HG03558 (cell line): ENCODE results near the gene TBC1D22B.

ENCODE experiments used
- ATAC-seq: cut with Tn5 transposase; IDR thresholded peaks from one replicate; pipeline ENCODE4 v1.9.1; 2021; ENCODE audit warnings: moderate number of reproducible peaks; ENCODE audit not compliant: unreplicated experiment; ENCODE audit errors: extremely low read depth

Gene TBC1D22B

DNA sequence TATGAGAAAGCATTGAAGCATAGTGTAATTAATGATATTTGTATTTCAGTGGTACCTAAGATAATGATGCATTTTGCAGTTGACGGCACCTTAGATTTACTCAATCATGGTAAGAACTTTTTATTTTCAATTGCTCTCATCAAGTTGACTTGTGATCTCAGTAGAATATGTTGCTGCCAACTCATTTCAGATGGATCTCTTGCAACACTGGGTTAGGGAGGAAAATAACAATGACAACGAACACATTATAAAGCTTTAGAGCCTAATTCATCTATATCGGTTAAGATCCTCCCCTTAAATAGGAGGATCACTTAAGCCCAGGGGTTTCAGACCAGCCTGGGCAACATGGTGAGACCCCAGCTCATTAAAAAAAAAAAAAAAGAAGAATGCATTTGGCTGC lies 18.0 kb upstream of the TBC1D22B start:
- ATAC-seq = no peak

DNA sequence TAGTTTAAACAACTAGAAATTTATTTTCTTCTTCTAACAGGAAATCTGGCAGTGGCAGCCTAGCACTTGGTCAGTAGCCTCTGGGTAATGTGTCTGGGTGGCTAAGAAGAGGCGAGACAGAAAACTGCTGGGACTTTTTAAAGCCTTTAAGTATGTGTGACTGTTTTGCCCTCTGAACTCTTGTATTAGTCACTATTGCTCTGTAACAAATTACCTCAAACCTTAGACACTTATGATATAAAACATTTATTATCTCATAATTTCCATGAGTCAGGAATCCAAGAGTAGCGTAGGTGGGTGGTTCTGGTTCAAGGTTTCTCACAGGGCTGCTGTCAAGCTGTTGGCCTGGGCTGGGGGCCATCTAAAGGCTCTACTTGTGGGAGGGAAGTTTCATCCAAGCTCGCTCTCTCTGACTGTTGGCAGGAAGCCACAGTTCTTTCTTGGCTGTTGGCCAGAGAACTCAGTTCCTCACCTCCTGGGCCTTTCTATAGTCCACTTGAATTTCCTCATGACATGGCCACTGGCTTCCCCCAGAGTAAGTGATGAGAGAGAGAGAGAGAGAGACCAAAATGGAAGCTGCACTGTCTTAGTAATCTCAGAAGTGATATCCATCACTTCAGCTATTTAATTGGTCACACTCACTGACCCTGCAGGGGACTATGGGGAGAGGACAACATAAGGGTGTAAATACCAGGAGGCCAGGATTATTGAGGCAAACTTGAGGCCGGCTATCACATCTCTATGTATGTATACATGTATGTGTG lies 17.4 kb upstream of the TBC1D22B start:
- ATAC-seq = no peak

DNA sequence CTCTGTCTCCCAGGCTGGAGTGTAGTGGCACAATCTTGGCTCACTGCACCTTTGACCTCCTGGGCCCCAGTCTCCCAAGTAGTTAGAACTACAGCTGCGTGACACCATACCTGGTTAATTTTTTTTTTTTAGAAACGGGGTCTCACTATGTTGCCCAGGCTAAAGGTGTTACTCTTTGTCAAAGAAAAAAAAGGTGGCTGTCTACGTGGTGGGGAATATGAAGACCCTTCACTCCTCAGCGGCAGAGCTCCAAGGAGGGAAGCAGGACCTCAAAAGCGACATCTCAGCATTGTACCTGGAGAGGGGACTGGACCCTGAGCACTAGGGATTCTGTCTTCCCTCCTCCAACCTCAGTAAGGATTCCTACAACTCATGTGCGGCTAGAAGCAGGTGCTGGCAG lies 16.4 kb upstream of the TBC1D22B start:
- no peak for ATAC-seq

DNA sequence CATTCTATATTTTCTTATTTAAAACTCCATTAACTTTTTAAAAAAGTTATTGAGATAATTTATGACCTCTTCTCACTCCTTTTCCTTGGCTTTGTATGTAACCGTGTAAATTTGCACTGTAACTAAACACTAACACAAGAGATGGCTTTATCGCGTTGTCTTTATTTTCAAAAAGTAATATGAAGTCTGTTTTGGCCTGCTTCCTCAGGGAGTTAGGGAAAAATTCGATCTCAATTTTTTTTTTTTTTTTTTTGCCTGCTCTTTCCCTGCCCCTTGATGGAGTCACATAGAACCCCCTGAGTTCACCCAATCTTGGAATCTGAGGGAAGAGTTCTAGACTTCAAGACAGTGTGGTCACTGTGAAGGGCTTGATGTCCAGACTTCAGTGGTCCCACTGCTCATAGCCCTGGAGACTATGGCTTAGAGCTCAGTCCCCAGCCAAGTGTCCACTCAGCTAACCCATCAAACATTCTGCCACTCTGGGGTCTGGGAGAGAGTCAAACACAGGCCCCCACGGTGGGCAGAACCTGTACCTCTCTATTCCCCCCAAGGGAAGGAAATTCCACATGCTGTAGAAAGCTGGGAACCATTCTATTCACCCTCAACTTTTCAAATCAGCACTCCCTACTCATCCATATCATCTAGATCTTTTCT lies 15.7 kb upstream of the TBC1D22B start:
- no peak for ATAC-seq

DNA sequence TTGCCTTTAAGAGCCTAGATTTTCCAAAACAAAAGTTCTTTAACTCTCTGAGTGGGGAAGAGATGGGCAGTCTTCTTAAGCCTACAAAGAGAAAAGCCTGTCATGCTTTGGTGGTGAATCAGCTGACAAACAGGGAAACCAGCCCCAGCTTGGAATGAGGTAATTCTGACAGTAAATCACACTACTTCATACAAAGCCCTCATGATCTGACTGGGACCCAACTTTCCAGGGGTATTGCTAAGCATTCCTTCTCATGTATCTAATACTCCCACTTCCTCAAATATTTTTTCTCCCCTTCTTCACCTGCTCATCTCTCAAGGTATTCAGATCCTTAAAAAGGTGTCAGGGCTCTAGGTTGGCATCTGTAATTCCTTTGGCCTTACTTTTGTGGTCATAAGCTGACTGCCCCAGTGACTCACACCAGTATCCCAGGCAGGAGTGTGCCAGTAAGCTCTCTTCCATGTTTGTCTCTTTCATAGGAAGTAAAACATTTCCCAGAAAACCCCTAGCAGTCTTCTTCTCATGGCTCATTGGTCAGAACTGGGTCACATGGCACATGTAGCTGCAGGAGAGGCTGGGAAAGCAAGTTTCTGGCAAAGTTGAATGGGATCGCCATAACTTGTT lies 15.0 kb upstream of the TBC1D22B start:
- no peak for ATAC-seq

DNA sequence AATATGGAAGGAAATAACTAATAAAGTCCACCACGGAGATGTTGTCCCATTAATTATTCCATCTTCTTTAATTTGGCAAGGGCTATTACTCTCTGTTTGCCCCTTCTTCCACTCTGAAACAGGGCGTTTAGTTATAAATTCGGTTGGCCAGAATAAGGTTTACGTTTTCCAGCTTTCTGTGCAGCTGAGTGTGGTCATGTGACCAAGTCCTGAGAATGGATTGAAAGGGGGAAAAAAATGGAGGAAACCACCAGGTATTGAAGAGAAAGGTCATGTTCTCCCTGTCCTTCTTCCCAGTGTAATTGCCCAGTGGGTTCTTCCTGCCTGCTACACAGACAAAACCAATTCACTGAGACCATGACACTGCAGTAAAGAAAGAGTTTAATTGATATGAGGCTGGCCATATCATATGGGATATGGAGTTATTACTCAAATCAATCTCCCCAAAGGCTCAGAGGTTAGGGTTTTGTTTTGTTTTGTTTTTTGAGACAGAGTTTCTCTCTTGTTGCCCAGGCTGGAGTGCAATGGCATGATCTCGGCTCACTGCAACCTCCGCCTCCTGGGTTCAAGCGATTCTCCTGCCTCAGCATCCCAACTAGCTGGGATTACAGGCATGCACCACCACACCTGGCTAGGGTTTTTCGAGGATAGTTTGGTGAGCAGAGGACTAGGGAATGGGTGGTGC lies 14.3 kb upstream of the TBC1D22B start:
- no peak for ATAC-seq

DNA sequence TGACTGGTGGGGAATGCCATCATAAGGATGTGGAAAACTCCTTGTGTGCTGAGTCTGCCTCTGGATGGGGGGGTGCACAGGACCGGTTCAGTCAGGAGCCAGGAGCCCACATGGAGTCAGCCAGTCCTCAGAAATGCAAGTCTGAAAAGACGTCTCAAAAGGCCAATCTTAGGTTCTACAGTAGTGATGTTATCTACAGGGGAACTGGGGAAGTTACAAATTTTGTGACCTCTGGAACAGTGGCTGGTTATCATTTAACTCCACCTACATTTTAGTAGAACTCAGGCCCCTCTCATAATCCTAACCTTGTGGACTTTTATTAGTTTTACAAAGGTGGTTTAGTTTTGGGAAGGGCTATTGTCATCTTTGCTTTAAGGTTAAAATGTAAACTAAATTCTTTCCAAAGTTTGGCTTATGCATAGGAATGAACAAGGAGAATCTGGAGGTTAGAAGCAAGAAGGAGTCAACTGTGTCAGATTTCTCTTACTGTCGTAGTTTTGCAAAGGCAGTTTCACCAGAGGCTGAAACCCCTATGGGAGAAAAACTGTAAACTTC lies 13.7 kb upstream of the TBC1D22B start:
- no peak for ATAC-seq

DNA sequence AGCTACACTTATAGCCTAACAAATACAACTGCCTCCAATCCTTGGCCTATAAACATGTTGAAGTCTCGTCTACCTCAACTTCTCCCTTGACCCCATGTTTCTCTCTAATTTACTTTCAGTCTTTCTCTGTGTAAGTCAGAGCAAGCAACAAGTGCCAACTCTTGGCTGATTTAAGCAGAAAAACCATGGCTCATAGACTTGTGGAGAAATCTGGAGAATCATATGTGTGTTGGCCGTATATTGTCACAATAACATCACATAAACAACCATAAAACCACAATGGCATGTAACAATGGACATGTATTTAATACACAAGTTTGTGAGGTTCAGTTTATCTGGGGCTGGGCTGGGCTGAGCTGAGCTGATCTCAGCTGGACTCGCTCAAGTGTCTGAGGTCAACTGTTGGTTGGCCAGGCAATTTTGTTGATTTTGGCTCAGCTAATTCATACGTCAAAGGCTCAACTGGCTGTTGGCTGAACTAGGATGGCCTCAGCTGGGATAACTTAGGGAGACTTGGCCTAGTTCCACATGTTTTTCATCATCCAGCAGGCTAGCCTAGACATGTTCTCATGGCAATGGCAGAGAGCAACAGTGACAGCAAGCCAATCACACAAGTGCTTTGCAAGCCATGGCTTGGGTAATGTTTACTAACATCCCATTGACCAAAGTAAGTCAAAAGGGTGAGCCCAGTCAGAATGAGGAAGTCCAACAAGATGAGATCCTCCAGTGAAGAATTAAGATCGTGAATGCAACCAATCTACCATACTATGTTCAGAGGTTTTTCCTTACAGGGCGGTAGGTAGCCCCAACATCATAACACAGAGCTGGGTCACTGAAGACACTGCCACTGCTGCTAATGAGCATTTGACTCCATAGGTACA lies 12.9 kb upstream of the TBC1D22B start:
- ATAC-seq = no peak

DNA sequence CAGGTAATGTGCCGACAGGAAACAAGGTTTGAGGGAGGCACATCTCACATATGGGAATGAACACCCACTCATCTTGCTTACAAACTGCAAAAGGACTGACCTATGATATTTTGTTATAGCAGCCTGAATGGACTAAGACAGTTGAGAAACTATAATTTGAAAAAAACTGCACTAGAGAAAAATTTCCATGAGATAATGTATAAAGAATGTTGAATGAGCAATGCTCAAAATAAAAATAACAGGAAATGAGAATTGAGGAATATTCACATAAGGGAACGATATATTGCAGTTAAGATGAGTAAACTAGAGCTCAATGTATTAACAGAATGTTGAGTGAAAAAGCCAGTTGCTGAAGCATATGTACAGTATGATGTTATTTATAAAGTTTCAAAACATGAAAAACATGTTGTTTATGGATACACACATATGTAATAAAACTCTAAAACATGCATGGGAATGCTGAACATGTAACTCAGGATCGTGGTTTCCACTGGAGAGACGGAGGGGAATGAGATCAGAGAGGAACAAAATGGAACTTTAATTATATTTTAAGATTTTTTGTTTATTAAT lies 6.3 kb upstream of the TBC1D22B start:
- no peak for ATAC-seq

DNA sequence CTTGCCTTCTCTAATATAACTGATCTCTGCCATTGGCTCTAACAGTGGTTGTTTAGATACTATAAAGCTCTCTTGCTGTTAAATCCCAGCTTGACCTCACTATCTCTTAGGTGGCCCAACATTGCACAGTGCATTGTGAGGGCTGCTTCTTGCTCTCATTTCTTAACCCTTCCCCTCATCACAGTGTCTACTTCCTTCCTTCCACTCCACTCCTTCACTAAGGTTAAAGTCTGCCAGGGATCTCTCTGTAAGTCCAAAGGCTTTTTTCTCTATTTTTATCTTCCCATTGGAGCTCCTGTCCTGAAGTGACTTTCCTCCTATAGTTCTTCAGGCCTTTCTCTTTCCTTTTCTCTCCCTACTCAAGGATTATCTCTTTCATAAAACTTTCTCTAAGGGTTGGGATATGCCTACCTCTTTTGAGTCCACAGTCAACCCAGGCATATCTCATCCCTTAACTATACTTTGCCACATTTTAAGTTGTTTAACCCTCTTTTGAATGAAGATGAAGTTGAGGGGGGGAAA lies 4.0 kb upstream of the TBC1D22B start:
- no peak for ATAC-seq

DNA sequence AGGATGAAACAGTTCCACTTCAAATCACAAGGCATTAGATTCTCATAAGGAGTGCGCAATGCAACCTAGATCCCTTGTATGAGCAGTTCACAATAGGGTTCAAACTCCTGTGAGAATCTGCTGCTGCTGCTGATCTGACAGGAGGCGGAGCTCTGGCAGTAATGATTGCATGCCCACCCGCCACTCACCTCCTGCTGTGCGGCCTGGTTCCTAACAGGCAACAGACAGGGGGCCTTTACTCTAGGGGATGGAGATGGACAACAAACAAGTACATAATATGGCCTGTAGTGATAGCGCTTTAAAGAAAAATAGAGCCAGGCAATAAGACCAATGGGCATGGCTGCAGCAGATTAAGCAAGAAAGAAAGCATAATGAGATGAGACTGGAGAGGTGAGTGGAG lies 2.7 kb upstream of the TBC1D22B start:
- no peak for ATAC-seq

DNA sequence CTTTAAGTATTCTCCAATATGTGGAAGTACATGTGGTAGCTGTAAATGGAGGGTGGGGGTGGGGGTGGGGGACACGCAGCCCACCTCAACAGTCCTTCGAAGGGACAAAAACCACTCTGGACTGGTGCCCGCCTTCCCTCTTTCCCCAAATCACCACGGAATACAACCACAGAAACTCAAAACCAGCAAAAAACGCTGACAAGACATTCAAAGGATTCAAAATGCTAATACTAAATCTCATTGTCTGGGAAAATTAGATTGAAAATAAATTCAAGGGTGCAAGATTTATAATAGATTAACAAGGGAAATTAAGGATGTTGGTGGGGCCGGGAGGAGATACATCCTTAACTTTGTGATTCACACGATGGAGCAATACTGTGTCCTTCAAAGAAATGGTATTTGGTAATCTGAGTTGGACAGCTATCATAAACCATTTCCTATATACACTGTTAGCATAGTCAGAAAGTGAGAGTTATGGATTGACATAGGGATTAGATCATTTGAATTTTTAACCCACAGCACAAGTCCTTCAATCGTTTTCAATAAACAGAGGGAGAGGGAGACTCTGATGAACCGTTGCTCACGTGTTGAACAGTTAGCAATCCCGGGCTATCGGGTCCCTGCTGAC lies 766 bp upstream of the TBC1D22B start:
- no peak for ATAC-seq

DNA sequence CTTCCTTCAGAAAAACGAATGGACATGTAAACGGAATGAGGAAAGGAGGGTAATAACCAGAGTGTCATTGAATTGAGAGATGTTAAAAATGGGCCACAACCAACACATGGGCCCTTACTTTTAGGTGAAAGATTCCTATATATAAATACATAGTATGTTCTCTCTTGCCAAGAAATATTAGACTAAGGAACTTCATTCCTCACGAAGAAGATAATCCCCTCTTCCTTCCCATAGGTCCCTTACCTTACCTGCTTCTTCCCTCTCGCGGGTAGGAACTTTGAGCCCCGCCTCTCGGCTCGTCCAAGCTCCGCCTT lies 295 bp upstream of the TBC1D22B start:
- ATAC-seq = no peak

DNA sequence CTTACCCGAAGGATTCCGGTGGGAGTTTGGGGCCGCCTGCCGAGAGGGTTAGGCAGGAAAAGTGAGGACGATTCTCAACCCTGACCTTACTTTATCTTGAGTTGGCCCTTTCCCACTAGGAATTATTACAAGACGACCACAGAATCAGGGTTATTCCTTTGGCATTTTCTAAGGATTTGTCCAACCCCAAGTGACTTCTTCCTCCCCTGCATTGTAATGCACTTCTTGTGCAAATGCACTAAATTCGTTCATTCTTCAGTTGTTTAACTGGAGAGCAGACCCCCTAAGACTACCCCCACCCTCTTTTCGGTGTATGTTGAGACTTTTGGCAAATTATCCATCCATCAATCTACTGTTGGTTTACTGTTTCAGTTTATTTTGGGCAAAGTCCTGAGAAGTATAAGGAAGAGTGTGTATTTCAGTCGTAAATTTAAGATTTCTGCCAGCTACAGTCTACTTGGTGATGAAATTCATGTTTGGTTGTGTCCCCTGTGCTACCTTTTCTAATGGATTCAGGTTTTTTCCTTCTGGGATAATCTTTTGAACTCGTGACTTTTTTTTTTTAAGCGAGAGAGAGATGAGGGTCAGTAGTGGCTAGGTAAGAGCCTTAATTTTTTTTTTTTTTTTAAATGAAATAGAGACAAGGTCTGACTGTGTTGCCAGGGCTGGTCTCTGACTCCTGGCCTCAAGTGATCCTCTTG lies 983 bp downstream of the TBC1D22B start:
- no peak for ATAC-seq

DNA sequence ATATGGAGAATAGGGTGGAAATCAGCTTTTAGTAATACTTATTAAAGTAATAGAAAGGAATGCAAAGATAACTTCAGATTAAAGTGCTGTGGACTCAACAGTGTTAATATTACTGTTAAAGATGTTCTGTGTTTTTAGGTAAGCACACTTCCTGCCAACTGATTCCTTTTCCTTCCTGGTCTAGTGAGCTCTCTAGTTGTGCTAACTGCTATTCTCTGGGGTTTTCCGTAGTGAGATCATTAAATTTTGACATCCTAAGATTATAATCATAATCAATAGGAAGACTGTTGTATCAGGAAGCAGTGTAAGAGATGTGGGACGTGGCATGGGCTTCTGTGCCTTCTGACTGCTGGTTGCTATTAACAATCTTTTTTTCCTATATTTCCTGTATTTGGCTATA lies 1.6 kb downstream of the TBC1D22B start:
- no peak for ATAC-seq

DNA sequence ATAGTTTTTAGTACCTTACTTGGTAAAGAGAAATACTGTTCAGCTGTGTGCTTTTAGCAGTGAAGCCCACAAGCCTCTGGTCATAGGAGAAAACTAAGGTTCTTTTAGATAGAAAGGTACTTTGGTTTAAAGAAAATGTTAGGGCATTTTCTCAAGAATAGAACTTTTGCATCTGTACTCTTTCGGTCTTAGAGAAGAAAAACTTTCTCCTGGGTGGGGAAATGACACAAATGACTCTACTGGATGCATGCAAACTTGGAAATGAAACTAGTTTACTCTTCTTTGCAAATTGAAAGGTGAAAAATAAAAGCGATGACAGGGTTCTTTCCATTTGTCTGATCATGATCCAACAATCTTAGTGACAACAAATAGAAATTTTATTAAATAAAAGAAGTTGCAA lies 2.5 kb downstream of the TBC1D22B start:
- ATAC-seq = no peak

DNA sequence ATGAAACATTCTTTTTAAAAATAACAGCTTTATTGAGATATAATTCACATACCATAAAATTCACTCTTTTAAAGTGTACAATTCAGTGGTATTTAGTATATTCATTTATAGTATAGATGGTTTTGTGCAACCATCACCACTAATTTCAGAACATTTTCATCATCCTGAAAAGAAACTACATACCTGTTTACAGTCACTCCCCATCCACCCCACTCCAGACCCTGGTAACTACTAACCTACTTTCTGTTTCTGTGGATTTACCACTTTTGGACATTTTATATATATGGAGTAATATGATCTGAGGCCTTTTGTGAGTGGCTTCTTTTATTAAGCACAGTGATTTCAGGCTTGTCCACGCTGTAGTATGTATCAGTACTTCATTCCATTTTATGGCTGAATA lies 2.9 kb downstream of the TBC1D22B start:
- no peak for ATAC-seq

DNA sequence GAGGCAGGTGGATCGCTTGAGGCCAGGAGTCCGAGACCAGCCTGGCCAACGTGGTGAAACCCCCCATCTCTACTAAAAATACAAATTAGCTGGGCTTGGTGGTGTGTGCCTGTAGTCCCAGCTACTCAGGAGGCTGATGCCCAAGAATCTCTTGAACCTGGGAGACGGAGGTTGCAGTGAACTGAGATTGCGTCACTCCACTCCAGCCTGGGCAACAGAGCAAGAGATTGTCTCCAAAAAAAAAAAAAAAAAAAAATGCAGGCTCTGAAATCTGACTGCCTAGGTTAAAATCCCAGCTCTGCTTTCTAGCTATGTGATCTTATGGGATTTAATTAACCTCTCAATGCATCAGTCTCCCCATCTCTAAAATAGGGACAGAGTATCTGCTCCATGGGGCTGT lies 3.6 kb downstream of the TBC1D22B start:
- ATAC-seq = no peak
